ENCODE measurements around the gene ZBTB43. TPM values are rescaled to one million over a fixed set of nuclear protein-coding genes. Genes with fewer than 3 reads are reported as not detected.

Gene ZBTB43
- polyA plus RNA-seq, 12 donors = 10.1 to 18.3 (median 14.8) TPM; not detected in 1

- no peak for DNase-seq
Observed at GRCh38 chr9:126885131-126885641, 80.3 kb downstream of the ZBTB43 start.

GRCh38 chr9:126886034-126886822 lies 81.4 kb downstream of the ZBTB43 start:
- DNase-seq = no peak

- no peak for DNase-seq
Observed at GRCh38 chr9:126886897-126887296, 82.1 kb downstream of the ZBTB43 start.

Other genes starting within 250 kb of the ZBTB43 start
- gene LMX1B, start 191.1 kb upstream of the ZBTB43 start, polyA plus RNA-seq (ENCODE audit: insufficient read length in 12 of 12) = 1 to 10 TPM in 6 of 12 donors, under 1 TPM in 4, not detected in 2; 0.48 to 7.8 (median 1.2) TPM
- gene ZBTB34, start 55.6 kb downstream of the ZBTB43 start, polyA plus RNA-seq (ENCODE audit: insufficient read length in 12 of 12) = 10 to 100 TPM in 11 of 12 donors, not detected in 1; 11.0 to 14.2 (median 12.5) TPM
- gene RALGPS1, start 109.7 kb downstream of the ZBTB43 start, polyA plus RNA-seq (ENCODE audit: insufficient read length in 12 of 12) = 10 to 100 TPM in 4 of 12 donors, 1 to 10 TPM in 7, not detected in 1; 5.5 to 15.1 (median 9.1) TPM

All from muscle of arm (tissue), 12 donors.